NCI-H2196 treated with DMSO at 0.1 percent for 48 hours (cell line): ENCODE data around the gene MCAM.

Experiments
- DNase-seq: peaks from one replicate; lab custom pipeline; 2025; ENCODE audit not compliant: unreplicated experiment; lab: John Stamatoyannopoulos, UW

The MCAM gene

DNA sequence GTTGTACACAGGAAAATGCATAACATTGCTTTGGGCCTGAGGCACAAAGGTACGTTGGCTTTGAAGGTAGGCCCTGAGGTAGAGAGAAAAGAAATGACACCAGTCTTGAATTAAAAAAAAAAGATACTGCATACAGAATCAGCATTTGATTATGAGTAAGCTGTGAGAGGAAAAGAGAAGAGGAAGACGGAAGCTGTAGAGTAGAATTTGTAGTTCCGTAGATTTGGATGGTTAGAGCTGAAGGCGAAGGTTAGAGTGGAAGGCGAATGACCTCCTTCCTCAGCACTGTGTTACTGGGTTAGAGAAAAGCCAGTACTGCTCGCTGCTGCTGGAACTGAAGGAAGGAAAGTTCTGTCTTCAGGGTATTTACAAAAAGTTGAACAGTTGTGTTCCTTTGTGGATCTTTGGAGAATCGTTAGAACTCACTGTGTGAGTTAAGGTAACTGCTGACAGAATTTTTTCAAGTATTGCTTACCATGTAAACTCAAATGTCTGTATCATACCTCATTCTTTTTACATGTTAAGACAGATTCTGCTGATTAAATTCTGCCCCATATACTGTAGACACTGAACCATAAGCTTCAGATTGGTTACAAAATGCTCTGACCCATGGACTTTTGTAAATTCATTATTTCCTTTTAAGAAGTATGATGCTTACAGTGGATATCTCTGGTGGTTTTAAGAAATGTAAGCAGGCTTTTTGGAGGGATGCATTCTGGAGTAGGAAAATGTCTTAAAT lies 50.2 kb downstream of the MCAM start:
- DNase-seq: no peak

DNA sequence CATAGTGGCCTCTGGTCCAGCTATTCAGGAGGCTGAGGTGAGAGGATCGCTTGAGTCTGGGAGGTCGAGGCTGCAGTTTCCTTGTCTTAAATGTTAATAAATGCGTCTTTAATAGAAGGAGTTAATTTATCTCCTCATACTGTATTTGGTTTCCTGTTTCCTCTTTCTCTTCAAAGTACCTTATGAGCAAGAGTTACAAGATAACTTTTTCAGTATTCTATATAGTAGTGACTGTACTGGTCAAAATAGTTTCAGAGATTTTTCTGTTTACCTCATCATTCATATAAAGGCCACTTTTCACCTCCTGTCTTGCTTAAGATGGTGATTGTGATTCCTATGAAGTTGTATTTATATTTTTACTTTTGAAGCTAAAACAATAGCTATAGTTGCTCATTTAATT lies 50.9 kb downstream of the MCAM start:
- DNase-seq: no peak

DNA sequence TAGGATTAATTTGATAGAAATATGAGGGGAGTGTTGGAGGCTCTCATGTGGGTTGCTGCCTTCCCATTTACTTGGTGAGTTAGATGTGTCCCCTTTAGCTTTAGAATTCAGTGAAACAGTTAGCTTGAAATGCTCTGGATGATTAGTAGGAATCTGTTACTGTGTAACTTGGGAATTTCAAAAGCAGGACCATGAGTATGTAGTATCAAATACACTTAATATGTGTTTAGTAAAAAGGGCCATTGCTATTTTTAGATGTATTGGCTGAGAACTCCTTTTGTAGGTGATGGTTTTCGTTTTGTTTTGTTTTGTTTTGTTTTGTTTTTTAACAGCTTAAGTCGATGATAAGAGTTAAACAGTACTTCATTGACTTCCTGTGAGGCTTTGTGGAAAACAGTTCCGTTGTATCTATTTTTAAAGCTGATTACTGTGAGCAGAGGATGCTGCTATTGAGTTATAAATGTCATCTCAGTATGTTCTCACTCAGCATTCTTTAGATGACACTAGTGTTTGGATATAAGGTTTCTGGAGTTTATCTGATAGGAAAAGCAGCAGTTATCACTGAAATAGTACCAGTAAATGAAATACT lies 53.5 kb downstream of the MCAM start:
- no peak for DNase-seq

DNA sequence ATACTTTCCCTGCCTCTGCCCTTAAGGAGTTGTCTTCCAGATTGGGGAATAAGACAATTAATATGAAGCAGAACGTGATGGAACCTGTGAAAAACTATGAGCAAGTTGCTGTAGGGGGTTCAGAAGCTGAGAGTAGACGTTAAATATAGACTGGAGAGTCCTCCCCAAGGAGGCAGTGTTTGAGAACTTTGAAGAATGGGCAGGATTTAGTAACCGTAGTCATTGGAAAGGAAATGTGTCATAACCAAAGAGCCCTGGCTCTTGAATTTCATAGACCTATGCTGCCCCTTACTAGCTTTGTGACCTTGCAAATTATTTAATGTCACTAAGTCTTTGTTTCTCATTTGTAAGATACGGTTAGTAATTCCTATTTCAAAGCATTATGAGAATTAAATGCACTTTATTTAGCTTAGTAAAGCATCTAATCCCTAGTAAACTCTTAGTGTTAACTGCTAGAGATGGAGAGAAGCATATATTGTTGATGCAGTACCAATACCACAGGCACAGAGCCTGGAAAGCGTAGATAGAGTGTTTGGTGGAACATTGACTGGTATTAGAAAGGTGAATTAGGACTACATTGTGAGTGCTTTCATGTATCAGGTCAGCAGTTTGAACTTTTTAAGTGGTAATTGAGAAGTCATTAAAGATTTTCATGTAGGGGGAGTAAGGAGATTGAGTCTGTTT lies 54.1 kb downstream of the MCAM start:
- no peak for DNase-seq

DNA sequence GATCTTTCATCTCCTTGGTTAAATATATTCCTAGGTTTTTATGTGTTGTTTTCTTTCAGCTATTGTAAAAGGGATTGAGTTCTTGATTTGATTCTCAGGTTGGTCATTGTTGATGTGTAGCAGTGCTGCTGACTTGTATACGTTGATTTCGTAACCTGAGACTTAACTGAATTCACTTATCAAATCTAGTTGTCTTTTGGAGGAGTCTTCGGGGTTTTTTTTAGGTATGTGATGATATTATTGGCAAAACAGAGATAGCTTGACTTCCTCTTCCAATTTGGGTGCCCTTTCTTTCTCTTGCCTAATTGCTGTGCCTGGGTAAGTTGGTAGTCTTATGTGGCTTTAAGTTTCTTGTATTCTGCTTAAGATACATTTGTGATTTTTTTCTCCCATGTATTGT lies 57.9 kb downstream of the MCAM start:
- no peak for DNase-seq
